ENCODE measurements around the gene NOS1AP. TPM values are rescaled to one million over a fixed set of nuclear protein-coding genes. Genes with fewer than 3 reads are reported as not detected.
A peak's percentile ranks its signal among the peaks of the same experiment; 100 is the strongest.

NOS1AP gene
- total RNA-seq, 1 experiment from 2014 or later: 14.7 TPM

DNA sequence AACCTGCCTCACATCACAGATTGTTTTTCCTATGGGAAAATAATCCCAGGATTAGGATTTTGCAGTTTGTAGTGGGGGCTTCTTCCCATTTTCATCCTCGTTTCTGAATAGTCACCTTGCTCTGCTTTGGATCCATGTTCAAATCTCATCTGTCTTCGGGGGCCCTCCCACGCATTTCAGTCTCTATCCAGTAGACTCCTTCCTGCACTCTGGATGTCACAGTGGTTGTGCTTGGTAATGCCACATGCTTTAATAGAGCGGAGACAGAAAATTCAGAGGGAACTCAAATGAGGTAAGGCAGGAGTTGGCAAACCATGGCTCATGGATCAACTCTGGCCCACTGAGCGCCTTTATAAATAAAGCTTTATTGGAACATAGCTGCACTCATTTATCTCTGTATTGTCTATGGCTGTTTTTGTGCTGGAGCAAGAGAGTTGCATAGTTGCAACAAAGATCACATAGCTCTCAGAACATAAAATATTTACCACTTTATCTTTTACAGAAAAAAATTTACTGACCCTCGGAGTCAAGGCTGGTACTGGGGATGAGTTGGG is 206.2 kb downstream of the NOS1AP start:
- Mint-ChIP-seq H3K4me3 (no peak overlapping the region), H3K27me3 (ENCODE audit: low read depth) (no peaks in the 10 kb centered on the region), H3K9me3 (no peaks in the 10 kb centered on the region), H3K27ac (no peak overlapping the region), H3K4me1 (peaks cover 6% of the 10 kb centered on the region; the same call in 1 of the 2 replicates), H3K36me3 (no peaks in the 10 kb centered on the region)
- DNase-seq (ENCODE audit: low spot score) (no peak), ATAC-seq (peak; percentile 49)
- ChIA-PET POLR2A (interaction anchor here (0.6 kb wide), 1 partner anchor 103 kb away, joined by 3 read pairs; no protein-coding TSS in a partner anchor), CTCF (interaction anchor here (1.0 to 1.4 kb wide), 2 partner anchors 9 to 220 kb away, joined by 4 to 5 read pairs; no protein-coding TSS in a partner anchor)
- TF ChIP-seq, protein P1, sequence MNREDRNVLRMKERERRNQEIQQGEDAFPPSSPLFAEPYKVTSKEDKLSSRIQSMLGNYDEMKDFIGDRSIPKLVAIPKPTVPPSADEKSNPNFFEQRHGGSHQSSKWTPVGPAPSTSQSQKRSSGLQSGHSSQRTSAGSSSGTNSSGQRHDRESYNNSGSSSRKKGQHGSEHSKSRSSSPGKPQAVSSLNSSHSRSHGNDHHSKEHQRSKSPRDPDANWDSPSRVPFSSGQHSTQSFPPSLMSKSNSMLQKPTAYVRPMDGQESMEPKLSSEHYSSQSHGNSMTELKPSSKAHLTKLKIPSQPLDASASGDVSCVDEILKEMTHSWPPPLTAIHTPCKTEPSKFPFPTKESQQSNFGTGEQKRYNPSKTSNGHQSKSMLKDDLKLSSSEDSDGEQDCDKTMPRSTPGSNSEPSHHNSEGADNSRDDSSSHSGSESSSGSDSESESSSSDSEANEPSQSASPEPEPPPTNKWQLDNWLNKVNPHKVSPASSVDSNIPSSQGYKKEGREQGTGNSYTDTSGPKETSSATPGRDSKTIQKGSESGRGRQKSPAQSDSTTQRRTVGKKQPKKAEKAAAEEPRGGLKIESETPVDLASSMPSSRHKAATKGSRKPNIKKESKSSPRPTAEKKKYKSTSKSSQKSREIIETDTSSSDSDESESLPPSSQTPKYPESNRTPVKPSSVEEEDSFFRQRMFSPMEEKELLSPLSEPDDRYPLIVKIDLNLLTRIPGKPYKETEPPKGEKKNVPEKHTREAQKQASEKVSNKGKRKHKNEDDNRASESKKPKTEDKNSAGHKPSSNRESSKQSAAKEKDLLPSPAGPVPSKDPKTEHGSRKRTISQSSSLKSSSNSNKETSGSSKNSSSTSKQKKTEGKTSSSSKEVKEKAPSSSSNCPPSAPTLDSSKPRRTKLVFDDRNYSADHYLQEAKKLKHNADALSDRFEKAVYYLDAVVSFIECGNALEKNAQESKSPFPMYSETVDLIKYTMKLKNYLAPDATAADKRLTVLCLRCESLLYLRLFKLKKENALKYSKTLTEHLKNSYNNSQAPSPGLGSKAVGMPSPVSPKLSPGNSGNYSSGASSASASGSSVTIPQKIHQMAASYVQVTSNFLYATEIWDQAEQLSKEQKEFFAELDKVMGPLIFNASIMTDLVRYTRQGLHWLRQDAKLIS (CRISPR knock-in tag; IDR thresholded peaks at IDR 0.05; ENCODE audit: borderline replicate concordance): no peak
- TF ChIP-seq, protein P2, sequence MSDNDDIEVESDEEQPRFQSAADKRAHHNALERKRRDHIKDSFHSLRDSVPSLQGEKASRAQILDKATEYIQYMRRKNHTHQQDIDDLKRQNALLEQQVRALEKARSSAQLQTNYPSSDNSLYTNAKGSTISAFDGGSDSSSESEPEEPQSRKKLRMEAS (CRISPR knock-in tag; IDR thresholded peaks at IDR 0.05): no peak
- no peak for TF ChIP-seq MXD4 (CRISPR knock-in tag; IDR thresholded peaks at IDR 0.05; ENCODE audit: borderline replicate concordance)
- TF ChIP-seq, protein P3, sequence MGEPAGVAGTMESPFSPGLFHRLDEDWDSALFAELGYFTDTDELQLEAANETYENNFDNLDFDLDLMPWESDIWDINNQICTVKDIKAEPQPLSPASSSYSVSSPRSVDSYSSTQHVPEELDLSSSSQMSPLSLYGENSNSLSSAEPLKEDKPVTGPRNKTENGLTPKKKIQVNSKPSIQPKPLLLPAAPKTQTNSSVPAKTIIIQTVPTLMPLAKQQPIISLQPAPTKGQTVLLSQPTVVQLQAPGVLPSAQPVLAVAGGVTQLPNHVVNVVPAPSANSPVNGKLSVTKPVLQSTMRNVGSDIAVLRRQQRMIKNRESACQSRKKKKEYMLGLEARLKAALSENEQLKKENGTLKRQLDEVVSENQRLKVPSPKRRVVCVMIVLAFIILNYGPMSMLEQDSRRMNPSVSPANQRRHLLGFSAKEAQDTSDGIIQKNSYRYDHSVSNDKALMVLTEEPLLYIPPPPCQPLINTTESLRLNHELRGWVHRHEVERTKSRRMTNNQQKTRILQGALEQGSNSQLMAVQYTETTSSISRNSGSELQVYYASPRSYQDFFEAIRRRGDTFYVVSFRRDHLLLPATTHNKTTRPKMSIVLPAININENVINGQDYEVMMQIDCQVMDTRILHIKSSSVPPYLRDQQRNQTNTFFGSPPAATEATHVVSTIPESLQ (CRISPR knock-in tag; IDR thresholded peaks at IDR 0.05): no peak
- TF ChIP-seq, protein P4, sequence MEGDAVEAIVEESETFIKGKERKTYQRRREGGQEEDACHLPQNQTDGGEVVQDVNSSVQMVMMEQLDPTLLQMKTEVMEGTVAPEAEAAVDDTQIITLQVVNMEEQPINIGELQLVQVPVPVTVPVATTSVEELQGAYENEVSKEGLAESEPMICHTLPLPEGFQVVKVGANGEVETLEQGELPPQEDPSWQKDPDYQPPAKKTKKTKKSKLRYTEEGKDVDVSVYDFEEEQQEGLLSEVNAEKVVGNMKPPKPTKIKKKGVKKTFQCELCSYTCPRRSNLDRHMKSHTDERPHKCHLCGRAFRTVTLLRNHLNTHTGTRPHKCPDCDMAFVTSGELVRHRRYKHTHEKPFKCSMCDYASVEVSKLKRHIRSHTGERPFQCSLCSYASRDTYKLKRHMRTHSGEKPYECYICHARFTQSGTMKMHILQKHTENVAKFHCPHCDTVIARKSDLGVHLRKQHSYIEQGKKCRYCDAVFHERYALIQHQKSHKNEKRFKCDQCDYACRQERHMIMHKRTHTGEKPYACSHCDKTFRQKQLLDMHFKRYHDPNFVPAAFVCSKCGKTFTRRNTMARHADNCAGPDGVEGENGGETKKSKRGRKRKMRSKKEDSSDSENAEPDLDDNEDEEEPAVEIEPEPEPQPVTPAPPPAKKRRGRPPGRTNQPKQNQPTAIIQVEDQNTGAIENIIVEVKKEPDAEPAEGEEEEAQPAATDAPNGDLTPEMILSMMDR (IDR thresholded peaks at IDR 0.05): no peak
- TF ChIP-seq, protein P5, sequence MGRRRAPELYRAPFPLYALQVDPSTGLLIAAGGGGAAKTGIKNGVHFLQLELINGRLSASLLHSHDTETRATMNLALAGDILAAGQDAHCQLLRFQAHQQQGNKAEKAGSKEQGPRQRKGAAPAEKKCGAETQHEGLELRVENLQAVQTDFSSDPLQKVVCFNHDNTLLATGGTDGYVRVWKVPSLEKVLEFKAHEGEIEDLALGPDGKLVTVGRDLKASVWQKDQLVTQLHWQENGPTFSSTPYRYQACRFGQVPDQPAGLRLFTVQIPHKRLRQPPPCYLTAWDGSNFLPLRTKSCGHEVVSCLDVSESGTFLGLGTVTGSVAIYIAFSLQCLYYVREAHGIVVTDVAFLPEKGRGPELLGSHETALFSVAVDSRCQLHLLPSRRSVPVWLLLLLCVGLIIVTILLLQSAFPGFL (CRISPR knock-in tag; IDR thresholded peaks at IDR 0.05; ENCODE audit: borderline replicate concordance): no peak

DNA sequence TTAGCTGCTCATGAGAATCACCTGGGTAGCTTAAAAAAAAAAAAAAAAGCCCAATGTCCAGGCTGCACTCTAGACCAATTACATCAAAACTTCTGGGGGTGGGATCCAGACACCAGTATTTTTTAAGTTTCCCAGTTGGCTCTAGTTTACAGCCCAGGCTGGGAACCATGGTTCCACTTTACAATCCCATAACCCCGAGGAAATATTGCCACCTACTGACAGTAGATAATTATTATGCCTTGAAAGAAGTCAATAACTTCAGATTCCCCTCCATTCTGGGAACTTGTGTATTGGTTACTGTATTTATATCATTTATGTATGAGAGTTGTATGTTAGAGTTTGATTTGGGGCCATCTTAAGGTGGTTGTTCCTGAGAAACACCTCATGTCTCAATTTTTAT is 207.0 kb downstream of the NOS1AP start:
- POLR2A ChIA-PET: interaction anchor here (0.6 kb wide), 1 partner anchor 103 kb away, joined by 3 read pairs; no protein-coding TSS in a partner anchor
- no peaks in the 10 kb centered on the region for H3K36me3 Mint-ChIP-seq
- CTCF ChIA-PET: interaction anchor here (1.0 to 1.9 kb wide), 3 partner anchors 9 to 220 kb away, joined by 4 to 5 read pairs (median 4); no protein-coding TSS in a partner anchor
- no peak for TF ChIP-seq JUN (CRISPR knock-in tag; IDR thresholded peaks at IDR 0.05)
- TF ChIP-seq ZNF532 (CRISPR knock-in tag; IDR thresholded peaks at IDR 0.05; ENCODE audit: borderline replicate concordance): no peak
- no peak for TF ChIP-seq ZNF317 (CRISPR knock-in tag; IDR thresholded peaks at IDR 0.05; ENCODE audit: borderline replicate concordance, low read depth)
- no peak for TF ChIP-seq USF2 (CRISPR knock-in tag; IDR thresholded peaks at IDR 0.05)
- TF ChIP-seq, protein P6, sequence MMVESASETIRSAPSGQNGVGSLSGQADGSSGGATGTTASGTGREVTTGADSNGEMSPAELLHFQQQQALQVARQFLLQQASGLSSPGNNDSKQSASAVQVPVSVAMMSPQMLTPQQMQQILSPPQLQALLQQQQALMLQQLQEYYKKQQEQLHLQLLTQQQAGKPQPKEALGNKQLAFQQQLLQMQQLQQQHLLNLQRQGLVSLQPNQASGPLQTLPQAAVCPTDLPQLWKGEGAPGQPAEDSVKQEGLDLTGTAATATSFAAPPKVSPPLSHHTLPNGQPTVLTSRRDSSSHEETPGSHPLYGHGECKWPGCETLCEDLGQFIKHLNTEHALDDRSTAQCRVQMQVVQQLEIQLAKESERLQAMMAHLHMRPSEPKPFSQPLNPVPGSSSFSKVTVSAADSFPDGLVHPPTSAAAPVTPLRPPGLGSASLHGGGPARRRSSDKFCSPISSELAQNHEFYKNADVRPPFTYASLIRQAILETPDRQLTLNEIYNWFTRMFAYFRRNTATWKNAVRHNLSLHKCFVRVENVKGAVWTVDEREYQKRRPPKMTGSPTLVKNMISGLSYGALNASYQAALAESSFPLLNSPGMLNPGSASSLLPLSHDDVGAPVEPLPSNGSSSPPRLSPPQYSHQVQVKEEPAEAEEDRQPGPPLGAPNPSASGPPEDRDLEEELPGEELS (CRISPR knock-in tag; IDR thresholded peaks at IDR 0.05): no peak
- TF ChIP-seq, protein P7, sequence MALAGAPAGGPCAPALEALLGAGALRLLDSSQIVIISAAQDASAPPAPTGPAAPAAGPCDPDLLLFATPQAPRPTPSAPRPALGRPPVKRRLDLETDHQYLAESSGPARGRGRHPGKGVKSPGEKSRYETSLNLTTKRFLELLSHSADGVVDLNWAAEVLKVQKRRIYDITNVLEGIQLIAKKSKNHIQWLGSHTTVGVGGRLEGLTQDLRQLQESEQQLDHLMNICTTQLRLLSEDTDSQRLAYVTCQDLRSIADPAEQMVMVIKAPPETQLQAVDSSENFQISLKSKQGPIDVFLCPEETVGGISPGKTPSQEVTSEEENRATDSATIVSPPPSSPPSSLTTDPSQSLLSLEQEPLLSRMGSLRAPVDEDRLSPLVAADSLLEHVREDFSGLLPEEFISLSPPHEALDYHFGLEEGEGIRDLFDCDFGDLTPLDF (CRISPR knock-in tag; IDR thresholded peaks at IDR 0.05): no peak
- no peak for TF ChIP-seq ZNF138 (CRISPR knock-in tag; conservative IDR thresholded peaks at IDR 0.05)

More for the DNA sequence above, 207.0 kb downstream of the NOS1AP start:
- ATAC-seq: peak; percentile 56
- no peaks in the 10 kb centered on the region for H3K9me3 Mint-ChIP-seq
- no peaks in the 10 kb centered on the region for H3K27me3 Mint-ChIP-seq (ENCODE audit: low read depth)
- DNase-seq (ENCODE audit: low spot score): no peak
- H3K27ac Mint-ChIP-seq: no peak overlapping the region
- no peak overlapping the region for H3K4me3 Mint-ChIP-seq
- H3K4me1 Mint-ChIP-seq: peaks cover 6% of the 10 kb centered on the region; the same call in 1 of the 2 replicates

All from WTC11 (cell line).